Astrocyte (in vitro differentiated cells and primary cell): ENCODE data around the gene ITGAE. TPM values are rescaled to one million over a fixed set of nuclear protein-coding genes. Genes with fewer than 3 reads are reported as not detected.

Experiments used
- DNase-seq: peaks from one replicate; pipeline ENCODE4 v3.0.0-alpha.2; 2010; ENCODE audit warnings: low read depth
- FAIRE-seq: peaks from 2 replicates; lab custom pipeline; 2011; peaks lifted over from hg19 to GRCh38; lab: Jason Lieb, UNC
- H2AFZ ChIP-seq: 2 replicates; pipeline ENCODE4 v1.6.0; 2012; ENCODE audit warnings: low read depth, low read length, inconsistent platforms
- H3K27ac ChIP-seq: 2 replicates; pipeline ENCODE4 v1.5.1; 2011; ENCODE audit warnings: low read depth, low read length, inconsistent platforms
- H3K27me3 ChIP-seq: 2 replicates; pipeline ENCODE4 v1.6.0; 2011; ENCODE audit warnings: low read length, inconsistent platforms; ENCODE audit not compliant: insufficient read depth
- H3K36me3 ChIP-seq: 2 replicates; pipeline ENCODE4 v1.5.1; 2011; ENCODE audit warnings: low read length, inconsistent platforms; ENCODE audit not compliant: insufficient read depth
- H3K4me1 ChIP-seq: 2 replicates; pipeline ENCODE4 v1.5.1; 2011; ENCODE audit warnings: low read length, inconsistent platforms; ENCODE audit not compliant: insufficient read depth
- H3K4me2 ChIP-seq: 2 replicates; pipeline ENCODE4 v1.6.0; 2012; ENCODE audit warnings: low read length, inconsistent platforms
- H3K4me3 ChIP-seq: 2 replicates; pipeline ENCODE4 v1.5.1; 2011; ENCODE audit warnings: low read depth, mild to moderate bottlenecking, low read length, inconsistent platforms; ENCODE audit not compliant: insufficient read depth
- H3K79me2 ChIP-seq: 2 replicates; pipeline ENCODE4 v1.6.0; 2012; ENCODE audit warnings: mild to moderate bottlenecking, low read length, inconsistent platforms; ENCODE audit not compliant: insufficient read depth
- H3K9ac ChIP-seq: 2 replicates; pipeline ENCODE4 v1.6.0; 2012; ENCODE audit warnings: mild to moderate bottlenecking, low read length, inconsistent platforms
- H3K9me3 ChIP-seq: 2 replicates; pipeline ENCODE4 v1.5.1; 2012; ENCODE audit warnings: low read depth, mild to moderate bottlenecking, low read length, inconsistent platforms; ENCODE audit not compliant: insufficient read depth
- H4K20me1 ChIP-seq: 2 replicates; pipeline ENCODE4 v1.6.0; 2012; ENCODE audit warnings: low read length, inconsistent platforms; ENCODE audit not compliant: insufficient read depth
- H3K27ac Mint-ChIP-seq: one replicate; pipeline ENCODE4 v1.8.0; 2021; ENCODE audit warnings: mild to moderate bottlenecking, mixed read lengths; ENCODE audit not compliant: unreplicated experiment
- H3K27me3 Mint-ChIP-seq: one replicate; pipeline ENCODE4 v1.8.0; 2021; ENCODE audit warnings: low read depth, mixed read lengths; ENCODE audit not compliant: unreplicated experiment
- H3K36me3 Mint-ChIP-seq: one replicate; pipeline ENCODE4 v1.8.0; 2021; ENCODE audit warnings: low read depth, mixed read lengths; ENCODE audit not compliant: unreplicated experiment
- H3K4me1 Mint-ChIP-seq: one replicate; pipeline ENCODE4 v1.8.0; 2021; ENCODE audit warnings: low read depth, mixed read lengths; ENCODE audit not compliant: unreplicated experiment
- H3K4me3 Mint-ChIP-seq: one replicate; pipeline ENCODE4 v1.8.0; 2021; ENCODE audit warnings: mild to moderate bottlenecking, moderate library complexity, mixed read lengths; ENCODE audit not compliant: unreplicated experiment
- H3K9me3 Mint-ChIP-seq: one replicate; pipeline ENCODE4 v1.8.0; 2021; ENCODE audit warnings: mild to moderate bottlenecking, mixed read lengths; ENCODE audit not compliant: unreplicated experiment
- CTCF ChIP-seq: IDR thresholded peaks from 2 replicates; pipeline ENCODE4 v1.5.1; 2011; ENCODE audit warnings: low read depth, mild to moderate bottlenecking, inconsistent platforms, low read length, moderate library complexity; ENCODE audit not compliant: insufficient read depth
- EZH2 ChIP-seq: IDR thresholded peaks from 2 replicates; pipeline ENCODE4 v1.6.1; 2012; ENCODE audit warnings: mild to moderate bottlenecking, low read length, inconsistent platforms; ENCODE audit not compliant: insufficient read depth
- total RNA-seq: library from RNA; stranded (reverse); gene quantifications from 2 replicates; pipeline ENCODE4 v1.2.1, GENCODE V29; 2021

Gene ITGAE
- total RNA-seq, 1 donor from 2014 or later, result 30.9 TPM

GRCh38 chr17:3801347-3801746 lies 359 bp upstream of the ITGAE start:
- no peak for FAIRE-seq
- H3K27me3 Mint-ChIP-seq, result no peaks in the 10 kb centered on the region
- H3K27me3 ChIP-seq, result no peaks in the 10 kb centered on the region

GRCh38 chr17:3799181-3799945 lies 1.6 kb downstream of the ITGAE start:
- Histone ChIP-seq H4K20me1 (no peaks in the 10 kb centered on the region), H2AFZ (no peak overlapping the region), H3K36me3 (no peaks in the 10 kb centered on the region), H3K27me3 (no peaks in the 10 kb centered on the region), H3K4me1 (peaks cover 73% of the 10 kb centered on the region), H3K4me2 (no peak overlapping the region), H3K4me3 (no peak overlapping the region), H3K27ac (no peak overlapping the region), H3K79me2 (no peaks in the 10 kb centered on the region), H3K9me3 (no peaks in the 10 kb centered on the region), H3K9ac (no peak overlapping the region)
- no peak for FAIRE-seq
- Mint-ChIP-seq H3K36me3 (peaks cover 3% of the 10 kb centered on the region), H3K27ac (peak overlapping the region; percentile 66), H3K27me3 (no peaks in the 10 kb centered on the region), H3K9me3 (no peaks in the 10 kb centered on the region), H3K4me3 (peak overlapping the region; percentile 36), H3K4me1 (peaks cover 53% of the 10 kb centered on the region)
- no peak for TF ChIP-seq EZH2
- TF ChIP-seq CTCF, result no peak
- no peak for DNase-seq

More at GRCh38 chr17:3801347-3801746, 359 bp upstream of the ITGAE start:
- peaks cover 58% of the 10 kb centered on the region for H3K4me1 ChIP-seq
- no peak overlapping the region for H3K4me3 ChIP-seq
- TF ChIP-seq CTCF (no peak), EZH2 (no peak)
- H3K27ac Mint-ChIP-seq, result peak overlapping the region; percentile 85
- H3K9ac ChIP-seq, result peak overlapping the region; percentile 17
- H3K36me3 Mint-ChIP-seq, result peaks cover 3% of the 10 kb centered on the region
- no peaks in the 10 kb centered on the region for H3K9me3 Mint-ChIP-seq
- H3K4me3 Mint-ChIP-seq, result no peak overlapping the region
- H3K4me1 Mint-ChIP-seq, result peaks cover 41% of the 10 kb centered on the region
- H3K9me3 ChIP-seq, result no peaks in the 10 kb centered on the region
- peaks cover under 1% of the 10 kb centered on the region for H3K36me3 ChIP-seq
- H2AFZ ChIP-seq, result no peak overlapping the region
- peak overlapping the region; percentile 69 for H3K4me2 ChIP-seq
- H4K20me1 ChIP-seq, result no peaks in the 10 kb centered on the region
- DNase-seq, result no peak
- H3K27ac ChIP-seq, result peak overlapping the region; percentile 96
- no peaks in the 10 kb centered on the region for H3K79me2 ChIP-seq
